Heart left ventricle (tissue), 13 donors: ENCODE results near the gene BRWD1.

Experiments used
- CTCF ChIP-seq, 12 donors: fragments of 200-600 bp; sonication (generic) in 4 of 12; IDR thresholded peaks; one replicate each; pipeline versions ENCODE4 v1.5.0 to v1.8.0; 2018 to 2022; ENCODE audit warnings: antibody characterized with exemption in 12 of 12, mild to moderate bottlenecking in 5 of 12
- POLR2A ChIP-seq, 2 donors: fragments of 450-650 bp; IDR thresholded peaks; one replicate each; pipeline ENCODE4 v1.6.1; 2017; ENCODE audit warnings: antibody characterized with exemption in 2 of 2, mild to moderate bottlenecking in 2 of 2, moderate library complexity in 2 of 2
- donor health status: ischemic (EF 13 %, LVEDD 7.1; RV severe dilation, severe dysfunction).
- donor health status: DM: no; HTN: yes; CAD: no.
- donor health status: DM: no; HTN: no; CAD: no.
- donor health status: ischemic (EF 25% LVEDD 6.9; RV normal size, moderate dysfunction).
- donor health status: ischemic (EF 25% LVEDD 5.7; RV mildly dilated, moderate dysfunction).
- donor health status: ischemic (EF 35%, LVEDD 5.7; RV mildly dilated, moderate dysfunction).
- donor health status: nonischemic (EF 11% LVEDD 7.7; RV severe dilation, severe dysfunction).
- donor health status: DM: yes; HTN: yes; CAD: no.
- donor health status: PGD.
- donor health status: ischemic (EF 29% LVEDD 5.4; RV normal size, mild dysfunction).
- donor health status: nonischemic (EF 23%, LVEDD 6.1; RV moderate dilation, normal function).

- TF ChIP-seq CTCF (IDR thresholded peaks at IDR 0.05), result no peak
- no peak for TF ChIP-seq POLR2A (IDR thresholded peaks at IDR 0.05)
Observed at GRCh38 chr21:39282911-39283310, 30.5 kb downstream of the BRWD1 start.
